ENCODE measurements around the gene AP5B1.
"Not testable (repeated sequence)": the region's sequence is repeated elsewhere in the genome, so short reads cannot be mapped to it uniquely, and the experiment has no call there.

Gene AP5B1

DNA sequence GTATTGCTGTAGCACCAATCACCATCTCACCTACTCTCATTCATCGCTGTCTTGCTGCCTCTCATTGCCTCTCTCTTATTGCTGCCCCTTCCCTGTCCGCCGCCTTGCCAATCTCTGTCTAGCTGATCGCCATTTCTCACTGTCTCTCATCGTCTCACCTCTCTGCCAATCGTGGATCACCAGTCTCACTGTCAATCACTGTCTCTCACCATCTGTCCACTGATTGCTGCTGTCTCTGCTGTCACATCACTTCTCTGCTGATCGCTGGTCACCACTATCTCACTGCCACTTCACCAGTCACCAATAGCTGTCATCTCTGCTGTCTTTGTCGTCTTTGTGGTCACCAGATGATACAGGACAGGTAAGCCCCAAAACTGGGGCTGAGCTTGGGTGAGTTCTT, 39.6 kb downstream of the AP5B1 start:
- no peak for TF ChIP-seq CTCF (conservative IDR thresholded peaks at IDR 0.05; ENCODE audit: low read depth, low read length)
- no peak for DNase-seq (ENCODE audit: low read depth)
- no peak overlapping the region for H3K4me3 ChIP-seq (ENCODE audit: low read length)

DNA sequence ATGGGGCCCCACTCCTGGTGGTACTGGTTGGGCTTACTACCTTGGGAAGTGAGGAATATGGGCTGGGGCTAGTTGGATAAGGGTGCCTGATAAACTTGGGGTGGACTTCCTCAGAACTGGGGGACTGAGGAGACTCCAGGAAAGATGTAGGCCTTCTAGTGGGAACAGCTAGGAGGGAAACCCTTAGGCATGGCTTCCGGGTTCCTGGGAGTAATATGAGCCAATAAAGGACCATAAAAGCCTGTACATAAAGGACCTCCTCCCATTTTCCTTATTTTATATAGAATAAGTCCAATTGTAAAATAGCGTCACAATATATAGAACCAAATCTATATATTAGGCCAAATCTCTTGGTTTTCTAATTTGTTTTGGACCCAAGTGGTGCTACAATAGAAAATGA, 41.8 kb downstream of the AP5B1 start:
- no peak for DNase-seq (ENCODE audit: low read depth)
- no peak overlapping the region for H3K4me3 ChIP-seq (ENCODE audit: low read length)
- no peak for TF ChIP-seq CTCF (conservative IDR thresholded peaks at IDR 0.05; ENCODE audit: low read depth, low read length)

DNA sequence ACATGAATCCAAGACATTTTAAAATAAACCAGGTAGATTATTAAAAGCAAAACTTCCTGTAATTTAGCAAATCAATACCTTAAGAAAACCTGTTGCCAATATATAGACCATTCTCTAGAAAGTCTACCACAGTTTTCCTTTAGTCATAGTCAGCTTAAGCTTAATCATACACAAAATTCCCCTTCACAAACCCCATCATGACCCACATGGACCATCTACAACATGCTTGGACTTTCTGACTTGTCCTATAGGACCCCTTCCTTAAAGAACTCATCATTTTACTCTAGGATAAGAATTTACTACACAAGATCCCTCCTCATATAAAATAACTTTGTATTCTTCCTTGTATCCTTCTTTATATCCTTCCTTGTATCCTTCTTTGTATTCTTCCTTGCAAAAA, 44.0 kb downstream of the AP5B1 start:
- H3K4me3 ChIP-seq (ENCODE audit: low read length) = no peak overlapping the region
- TF ChIP-seq CTCF (conservative IDR thresholded peaks at IDR 0.05; ENCODE audit: low read depth, low read length) = no peak

DNA sequence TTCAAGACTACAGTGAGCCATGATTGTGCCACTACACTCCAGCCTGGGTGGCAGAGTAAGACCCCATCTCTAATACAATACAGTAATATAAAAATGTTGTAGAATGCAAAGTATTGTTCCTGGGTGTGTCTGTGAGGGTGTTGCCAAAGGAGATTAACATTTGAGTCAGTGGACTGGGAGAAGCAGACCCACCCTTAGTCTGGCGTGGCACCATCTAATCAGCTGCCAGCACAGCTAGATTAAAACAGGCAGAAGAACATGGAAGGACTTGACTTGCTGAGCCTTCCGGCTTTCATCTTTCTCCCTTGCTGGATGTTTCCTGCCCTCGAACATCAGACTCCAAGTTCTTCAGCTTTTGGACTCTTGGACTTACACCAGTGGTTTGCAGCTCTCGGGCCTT, 45.7 kb downstream of the AP5B1 start:
- DNase-seq (ENCODE audit: low read depth) = not testable (repeated sequence)

More for the DNA sequence above, 44.0 kb downstream of the AP5B1 start:
- DNase-seq (ENCODE audit: low read depth) = no peak

DNA sequence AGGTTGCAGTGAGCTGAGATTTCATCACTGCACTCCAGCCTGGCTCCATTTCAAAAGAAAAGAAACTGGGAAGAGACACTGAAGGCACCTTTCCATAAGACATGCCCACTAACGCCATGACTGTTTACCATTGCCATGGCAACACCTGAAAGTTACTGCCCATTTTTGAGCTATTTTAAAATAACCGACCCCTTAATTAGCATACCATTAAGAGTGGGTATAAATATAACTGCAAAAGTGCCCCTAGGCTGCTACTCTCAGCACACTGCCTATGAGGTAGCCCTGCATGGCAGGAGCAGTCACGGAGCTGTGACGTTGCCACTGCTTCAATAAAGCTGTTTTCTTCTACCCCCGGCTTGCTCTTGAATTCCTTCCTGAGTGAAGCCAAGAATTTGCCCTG, 50.3 kb downstream of the AP5B1 start:
- no peak overlapping the region for H3K4me3 ChIP-seq (ENCODE audit: low read length)
- no peak for DNase-seq (ENCODE audit: low read depth)
- no peak for TF ChIP-seq CTCF (conservative IDR thresholded peaks at IDR 0.05; ENCODE audit: low read depth, low read length)

More for the DNA sequence above, 45.7 kb downstream of the AP5B1 start:
- H3K4me3 ChIP-seq (ENCODE audit: low read length) = not testable (repeated sequence)

- TF ChIP-seq CTCF (conservative IDR thresholded peaks at IDR 0.05; ENCODE audit: low read depth, low read length) = no peak
- H3K4me3 ChIP-seq (ENCODE audit: low read length) = no peak overlapping the region
Observed at GRCh38 chr11:65727865-65728264, 52.9 kb downstream of the AP5B1 start.

DNA sequence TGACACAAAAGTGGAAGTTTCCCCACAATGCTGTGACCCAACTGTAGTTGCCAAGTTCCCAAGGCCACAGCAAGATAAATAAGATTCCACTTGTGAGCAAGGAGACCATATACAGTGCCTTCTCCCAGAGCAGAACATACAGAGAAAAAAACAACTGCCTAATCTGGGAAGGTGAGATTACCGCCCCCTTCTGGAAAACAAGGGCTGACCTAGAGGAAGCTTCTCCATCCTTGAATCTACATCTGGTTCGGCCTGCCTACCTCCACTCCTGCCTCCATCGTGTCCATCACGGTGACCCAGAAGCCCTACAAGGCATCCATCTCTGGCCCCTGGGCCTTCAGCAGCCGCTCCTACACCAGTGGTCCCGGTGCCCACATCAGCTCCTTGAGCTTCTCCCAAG, 54.1 kb downstream of the AP5B1 start:
- H3K4me3 ChIP-seq (ENCODE audit: low read length) = no peak overlapping the region
- TF ChIP-seq CTCF (conservative IDR thresholded peaks at IDR 0.05; ENCODE audit: low read depth, low read length) = no peak
- no peak for DNase-seq (ENCODE audit: low read depth)

More at GRCh38 chr11:65727865-65728264, 52.9 kb downstream of the AP5B1 start:
- DNase-seq (ENCODE audit: low read depth) = no peak
